GM12873 (cell line): ENCODE results near the gene AWAT2.

Source experiments
- TF ChIP-seq, protein P1 (sequence below): IDR thresholded peaks from 2 replicates; pipeline ENCODE4 v1.5.1; 2012; ENCODE audit warnings: low read depth, mild to moderate bottlenecking, moderate library complexity, low read length, control low read depth; ENCODE audit not compliant: insufficient read depth; ENCODE audit errors: missing control alignments

AWAT2 gene

GRCh38 chrX:70032792-70033191 lies 16.9 kb downstream of the AWAT2 start:
- TF ChIP-seq, protein P1, sequence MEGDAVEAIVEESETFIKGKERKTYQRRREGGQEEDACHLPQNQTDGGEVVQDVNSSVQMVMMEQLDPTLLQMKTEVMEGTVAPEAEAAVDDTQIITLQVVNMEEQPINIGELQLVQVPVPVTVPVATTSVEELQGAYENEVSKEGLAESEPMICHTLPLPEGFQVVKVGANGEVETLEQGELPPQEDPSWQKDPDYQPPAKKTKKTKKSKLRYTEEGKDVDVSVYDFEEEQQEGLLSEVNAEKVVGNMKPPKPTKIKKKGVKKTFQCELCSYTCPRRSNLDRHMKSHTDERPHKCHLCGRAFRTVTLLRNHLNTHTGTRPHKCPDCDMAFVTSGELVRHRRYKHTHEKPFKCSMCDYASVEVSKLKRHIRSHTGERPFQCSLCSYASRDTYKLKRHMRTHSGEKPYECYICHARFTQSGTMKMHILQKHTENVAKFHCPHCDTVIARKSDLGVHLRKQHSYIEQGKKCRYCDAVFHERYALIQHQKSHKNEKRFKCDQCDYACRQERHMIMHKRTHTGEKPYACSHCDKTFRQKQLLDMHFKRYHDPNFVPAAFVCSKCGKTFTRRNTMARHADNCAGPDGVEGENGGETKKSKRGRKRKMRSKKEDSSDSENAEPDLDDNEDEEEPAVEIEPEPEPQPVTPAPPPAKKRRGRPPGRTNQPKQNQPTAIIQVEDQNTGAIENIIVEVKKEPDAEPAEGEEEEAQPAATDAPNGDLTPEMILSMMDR = no peak

DNA sequence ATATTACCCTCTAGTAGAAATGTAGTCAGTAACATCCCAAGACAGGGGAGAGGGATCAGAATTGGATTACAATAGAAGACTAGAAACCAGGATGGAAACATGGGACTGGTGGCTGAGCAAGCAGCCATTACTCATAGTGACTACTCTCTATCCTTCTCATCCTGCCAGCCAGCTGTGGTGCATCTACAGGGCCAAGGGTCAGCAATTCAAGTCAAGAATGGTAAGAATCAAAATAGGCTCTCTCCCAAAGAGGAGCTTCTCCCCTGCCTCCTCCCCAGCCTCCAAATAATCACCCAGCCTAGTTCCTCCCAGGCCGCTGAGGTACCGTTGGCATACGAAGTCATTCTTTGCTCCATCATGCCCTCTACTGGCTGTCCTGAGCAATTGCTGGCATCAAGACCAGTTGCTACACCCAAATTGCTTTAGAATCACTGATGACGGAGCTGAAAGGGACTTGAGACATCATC lies 19.4 kb downstream of the AWAT2 start:
- TF ChIP-seq, protein P1 = peak; percentile 93

DNA sequence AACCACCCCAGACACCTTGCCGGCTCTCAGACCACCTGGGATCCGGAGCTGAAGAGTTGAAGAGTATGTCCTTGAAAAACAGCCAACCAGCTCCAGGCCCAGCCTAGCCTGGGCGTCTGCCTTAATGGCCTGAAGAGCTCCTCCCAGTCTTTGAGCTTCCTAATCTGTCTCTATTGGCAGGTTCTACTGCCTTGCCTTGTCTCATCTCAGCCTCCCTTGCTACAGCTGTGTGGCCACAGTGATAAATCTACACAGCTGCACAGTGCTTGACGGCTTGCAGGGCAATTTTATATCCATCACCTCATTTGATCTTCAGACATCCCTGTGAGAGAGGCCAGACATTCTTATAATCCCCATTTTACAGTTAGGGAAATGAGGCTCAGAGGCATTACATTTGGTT lies 19.9 kb downstream of the AWAT2 start:
- TF ChIP-seq, protein P1 = no peak

GRCh38 chrX:70026851-70027200 lies 22.9 kb downstream of the AWAT2 start:
- TF ChIP-seq, protein P1 = no peak

DNA sequence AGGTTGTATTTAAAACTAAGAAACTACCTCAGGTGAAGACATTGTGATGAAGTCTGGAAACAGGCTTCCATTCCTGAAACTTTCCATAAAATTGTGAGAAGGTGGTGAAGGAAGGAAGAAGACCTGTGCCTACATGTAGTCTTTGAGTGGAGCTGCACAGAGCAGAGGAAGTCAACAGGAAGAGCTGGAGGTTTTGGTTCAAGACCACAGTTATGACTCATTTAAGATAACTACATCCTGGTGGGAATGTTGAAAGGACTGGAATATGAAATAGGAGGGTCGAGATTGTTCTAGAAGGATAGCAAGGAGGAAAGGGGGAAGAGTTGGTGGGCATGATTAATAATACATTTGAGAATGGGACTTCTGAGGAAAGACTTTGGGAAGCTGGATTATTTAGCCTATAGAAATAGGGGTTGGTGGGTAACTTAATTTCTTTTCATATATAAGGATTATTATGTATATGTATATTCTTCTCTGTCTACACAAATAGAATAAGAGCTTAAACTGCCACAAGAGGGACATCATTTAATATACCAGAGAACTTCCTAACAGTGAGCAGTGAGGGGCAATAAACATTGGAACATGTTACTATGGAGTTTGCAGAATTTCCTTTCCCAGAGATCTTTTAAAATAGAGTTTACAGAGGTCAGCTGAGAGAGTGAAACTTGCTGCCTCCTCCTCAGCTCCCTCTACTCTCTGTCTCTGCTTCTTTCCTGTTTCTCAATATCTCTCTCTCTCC lies 23.5 kb downstream of the AWAT2 start:
- TF ChIP-seq, protein P1 = no peak

- TF ChIP-seq, protein P1 = no peak
Measured at GRCh38 chrX:70025464-70025863, 24.3 kb downstream of the AWAT2 start.

DNA sequence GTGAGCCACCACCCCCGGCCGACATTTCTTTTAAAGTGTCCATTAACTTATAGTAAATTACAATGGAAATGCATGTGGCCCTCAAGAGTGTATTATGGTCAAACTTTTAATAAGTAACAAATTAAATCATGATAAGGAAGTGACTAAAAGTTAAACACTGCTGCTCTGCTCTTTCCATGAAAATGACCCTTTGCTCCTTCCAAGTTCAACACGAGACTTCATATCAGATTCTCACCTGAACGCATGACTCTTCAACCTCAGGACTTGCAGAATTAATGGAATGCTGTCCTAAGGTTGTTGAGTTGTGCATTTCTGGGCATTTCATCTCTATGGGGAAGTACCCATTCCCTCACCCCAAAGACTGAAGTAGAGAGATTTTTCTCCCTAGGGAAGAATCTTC lies 27.1 kb downstream of the AWAT2 start:
- TF ChIP-seq, protein P1 = no peak
